ENCODE data around the gene RTEL1.
A peak's percentile ranks its signal among the peaks of the same experiment; 100 is the strongest.

Gene RTEL1

GRCh38 chr20:63622096-63622495, 36.0 kb upstream of the RTEL1 start:
- DNase-seq (ENCODE audit: low spot score) = no peak
- TF ChIP-seq, protein P1, sequence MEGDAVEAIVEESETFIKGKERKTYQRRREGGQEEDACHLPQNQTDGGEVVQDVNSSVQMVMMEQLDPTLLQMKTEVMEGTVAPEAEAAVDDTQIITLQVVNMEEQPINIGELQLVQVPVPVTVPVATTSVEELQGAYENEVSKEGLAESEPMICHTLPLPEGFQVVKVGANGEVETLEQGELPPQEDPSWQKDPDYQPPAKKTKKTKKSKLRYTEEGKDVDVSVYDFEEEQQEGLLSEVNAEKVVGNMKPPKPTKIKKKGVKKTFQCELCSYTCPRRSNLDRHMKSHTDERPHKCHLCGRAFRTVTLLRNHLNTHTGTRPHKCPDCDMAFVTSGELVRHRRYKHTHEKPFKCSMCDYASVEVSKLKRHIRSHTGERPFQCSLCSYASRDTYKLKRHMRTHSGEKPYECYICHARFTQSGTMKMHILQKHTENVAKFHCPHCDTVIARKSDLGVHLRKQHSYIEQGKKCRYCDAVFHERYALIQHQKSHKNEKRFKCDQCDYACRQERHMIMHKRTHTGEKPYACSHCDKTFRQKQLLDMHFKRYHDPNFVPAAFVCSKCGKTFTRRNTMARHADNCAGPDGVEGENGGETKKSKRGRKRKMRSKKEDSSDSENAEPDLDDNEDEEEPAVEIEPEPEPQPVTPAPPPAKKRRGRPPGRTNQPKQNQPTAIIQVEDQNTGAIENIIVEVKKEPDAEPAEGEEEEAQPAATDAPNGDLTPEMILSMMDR (IDR thresholded peaks at IDR 0.05; ENCODE audit: extremely low read depth, insufficient read depth, missing control alignments) = no peak
- in situ Hi-C loops (cut with MboI; ENCODE audit: low pct_unique_long_range_greater_than_20kb, low sequenced_read_pairs, unreplicated experiment) = no loop called here

DNA sequence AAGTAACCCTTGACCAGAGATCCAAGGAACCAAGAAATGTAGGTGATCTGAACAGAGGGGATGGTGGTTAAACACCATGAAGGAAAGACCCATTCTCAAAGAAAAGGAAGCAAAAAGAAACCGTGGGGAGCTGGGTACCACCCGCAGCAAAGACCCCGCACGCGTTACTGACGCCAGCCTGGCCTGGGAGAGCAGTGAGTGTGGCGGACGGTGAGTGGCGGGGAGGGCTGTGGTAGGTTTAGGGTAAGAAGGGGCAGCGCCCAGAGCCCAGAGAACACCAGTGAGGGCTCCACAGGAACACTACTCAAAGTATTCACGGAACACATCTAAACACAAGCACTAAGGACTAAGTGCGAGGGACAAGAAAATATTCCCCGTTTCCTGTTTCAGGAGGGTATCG, 35.4 kb upstream of the RTEL1 start:
- TF ChIP-seq, protein P1 (IDR thresholded peaks at IDR 0.05; ENCODE audit: extremely low read depth, insufficient read depth, missing control alignments) = no peak
- in situ Hi-C loops (cut with MboI; ENCODE audit: low pct_unique_long_range_greater_than_20kb, low sequenced_read_pairs, unreplicated experiment) = no loop called here
- no peak for DNase-seq (ENCODE audit: low spot score)

DNA sequence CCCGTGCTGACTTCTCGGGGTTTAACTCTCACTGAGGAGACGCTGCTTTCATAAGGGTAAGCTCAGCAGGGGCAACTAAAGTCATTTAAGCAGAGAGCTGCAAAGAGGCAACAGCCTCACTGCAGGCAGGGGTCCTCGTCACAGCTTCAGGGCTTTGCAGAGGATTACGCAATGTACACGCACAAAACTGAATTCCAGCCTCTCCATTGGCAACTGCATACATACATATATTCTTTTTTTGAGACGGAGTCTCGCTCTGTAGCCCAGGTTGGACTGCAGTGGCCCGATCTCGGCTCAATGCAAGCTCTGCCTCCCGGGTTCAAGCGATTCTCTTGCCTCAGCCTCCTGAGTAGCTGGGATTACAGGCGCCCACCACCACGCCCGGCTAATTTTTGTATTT, 33.6 kb upstream of the RTEL1 start:
- TF ChIP-seq, protein P1 (IDR thresholded peaks at IDR 0.05; ENCODE audit: extremely low read depth, insufficient read depth, missing control alignments) = no peak

GRCh38 chr20:63625771-63626423, 32.2 kb upstream of the RTEL1 start:
- TF ChIP-seq, protein P1 (IDR thresholded peaks at IDR 0.05; ENCODE audit: extremely low read depth, insufficient read depth, missing control alignments) = no peak
- in situ Hi-C loops (cut with MboI; ENCODE audit: low pct_unique_long_range_greater_than_20kb, low sequenced_read_pairs, unreplicated experiment) = no loop called here
- peak; percentile 77 for DNase-seq (ENCODE audit: low spot score)

More for the DNA sequence above, 33.6 kb upstream of the RTEL1 start:
- no peak for DNase-seq (ENCODE audit: low spot score)
- in situ Hi-C loops (cut with MboI; ENCODE audit: low pct_unique_long_range_greater_than_20kb, low sequenced_read_pairs, unreplicated experiment) = no loop called here

- in situ Hi-C loops (cut with MboI; ENCODE audit: low pct_unique_long_range_greater_than_20kb, low sequenced_read_pairs, unreplicated experiment) = no loop called here
- peak; percentile 93 for DNase-seq (ENCODE audit: low spot score)
- TF ChIP-seq, protein P1 (IDR thresholded peaks at IDR 0.05; ENCODE audit: extremely low read depth, insufficient read depth, missing control alignments) = no peak
These were observed 31.5 kb upstream of the RTEL1 start, which contains the start of gene GMEB2 for GRCh38 chr20:63626424-63627128. Gene GMEB2, minus strand, starts transcription at chr20:63627101. Its CDS starts 7,704 bp downstream, at chr20:63619397.

DNA sequence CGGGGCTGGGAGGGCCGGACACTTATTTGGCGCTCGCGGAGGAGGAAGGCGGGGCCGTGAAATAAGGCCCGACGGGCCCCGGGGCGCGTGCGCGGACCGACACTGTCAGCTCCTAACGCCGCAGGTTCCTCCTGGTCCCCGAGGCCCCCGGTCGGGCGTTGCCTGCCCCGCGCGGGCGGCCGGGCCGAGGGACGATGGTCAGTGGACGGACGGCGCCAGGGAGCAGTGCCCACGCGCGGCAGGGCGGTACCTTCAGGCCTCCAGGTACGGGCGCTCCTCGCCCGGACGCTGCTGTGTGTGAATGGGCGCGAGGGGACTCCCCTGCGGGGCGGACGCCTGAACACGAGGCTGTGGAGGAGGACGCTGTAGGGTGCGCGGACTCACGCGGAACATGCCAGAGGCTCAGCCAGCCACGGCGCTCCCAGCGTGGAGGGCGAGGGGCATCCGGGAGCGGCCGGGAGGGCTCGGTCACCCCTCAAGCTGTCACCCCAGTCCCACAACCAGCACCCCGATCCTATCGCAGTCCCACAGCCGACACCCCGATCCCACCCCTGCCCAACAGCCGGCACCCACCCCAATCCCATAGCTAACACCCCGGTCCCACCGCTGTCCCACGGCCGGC, 30.9 kb upstream of the RTEL1 start:
- DNase-seq (ENCODE audit: low spot score) = peak; percentile 99
- in situ Hi-C loops (cut with MboI; ENCODE audit: low pct_unique_long_range_greater_than_20kb, low sequenced_read_pairs, unreplicated experiment) = no loop called here
- TF ChIP-seq, protein P1 (IDR thresholded peaks at IDR 0.05; ENCODE audit: extremely low read depth, insufficient read depth, missing control alignments) = no peak

All from GM13977 (cell line).